Hepatocyte (in vitro differentiated cells): ENCODE measurements around the gene CYSRT1. TPM values are rescaled to one million over a fixed set of nuclear protein-coding genes. Genes with fewer than 3 reads are reported as not detected.
A peak's percentile ranks its signal among the peaks of the same experiment; 100 is the strongest.

ENCODE experiments used
- DNase-seq: peaks from one replicate; pipeline ENCODE4 v3.0.0-alpha.2; 2016; ENCODE audit warnings: low spot score
- H2AFZ ChIP-seq: fragments of 200-600 bp; sonication (generic); 2 replicates; pipeline ENCODE4 v1.6.0; 2016; ENCODE audit warnings: antibody characterized with exemption, mild to moderate bottlenecking
- H3K27ac ChIP-seq: fragments of 200-600 bp; sonication (generic); 2 replicates; pipeline ENCODE4 v1.5.1; 2016; ENCODE audit warnings: mild to moderate bottlenecking
- H3K27me3 ChIP-seq: fragments of 200-600 bp; sonication (generic); 2 replicates; pipeline ENCODE4 v1.6.1; 2016
- H3K36me3 ChIP-seq: fragments of 200-600 bp; sonication (generic); replicated peaks from 2 replicates; pipeline ENCODE4 v1.5.1; 2016; ENCODE audit warnings: low read depth; ENCODE audit not compliant: insufficient read depth
- H3K4me1 ChIP-seq: fragments of 200-600 bp; sonication (generic); 2 replicates; pipeline ENCODE4 v1.5.1; 2016; ENCODE audit warnings: mild to moderate bottlenecking, moderate library complexity; ENCODE audit not compliant: insufficient read depth
- H3K4me2 ChIP-seq: fragments of 200-600 bp; sonication (generic); 2 replicates; pipeline ENCODE4 v1.6.0; 2016
- H3K4me3 ChIP-seq: fragments of 200-600 bp; sonication (generic); 2 replicates; pipeline ENCODE4 v1.5.1; 2016; ENCODE audit warnings: mild to moderate bottlenecking
- H3K79me2 ChIP-seq: fragments of 200-600 bp; sonication (generic); 2 replicates; pipeline ENCODE4 v1.6.0; 2017; ENCODE audit warnings: mild to moderate bottlenecking
- H3K9me2 ChIP-seq: fragments of 200-600 bp; sonication (generic); replicated peaks from 2 replicates; pipeline ENCODE4 v1.6.0; 2017; ENCODE audit warnings: mild to moderate bottlenecking; ENCODE audit not compliant: insufficient read depth
- H3K9me3 ChIP-seq: fragments of 200-600 bp; sonication (generic); 2 replicates; pipeline ENCODE4 v1.5.1; 2016; ENCODE audit warnings: low read depth, mild to moderate bottlenecking
- H4K20me1 ChIP-seq: fragments of 200-600 bp; sonication (generic); 2 replicates; pipeline ENCODE4 v1.6.0; 2016; ENCODE audit warnings: mild to moderate bottlenecking; ENCODE audit not compliant: insufficient read depth, poor library complexity, severe bottlenecking
- CTCF ChIP-seq: fragments of 200-600 bp; sonication (generic); IDR thresholded peaks from 2 replicates; pipeline ENCODE4 v1.5.1; 2016; ENCODE audit warnings: antibody characterized with exemption, mild to moderate bottlenecking; ENCODE audit not compliant: poor library complexity
- EZH2 ChIP-seq: fragments of 200-600 bp; sonication (generic); IDR thresholded peaks from 2 replicates; pipeline ENCODE4 v1.6.1; 2016; ENCODE audit warnings: antibody characterized with exemption, mild to moderate bottlenecking, borderline replicate concordance
- EZH2phosphoT487 ChIP-seq: fragments of 200-600 bp; sonication (generic); IDR thresholded peaks from one replicate; pipeline ENCODE4 v1.6.1; 2018; ENCODE audit warnings: antibody characterized with exemption, mild to moderate bottlenecking, low read depth, moderate library complexity; ENCODE audit not compliant: unreplicated experiment, severe bottlenecking
- WGBS: methylation state at CpG from one replicate; pipeline ENCODE4 v1.1.6; 2016; ENCODE audit warnings: low lambda C conversion rate; ENCODE audit errors: missing lambda C conversion rate; 5-methylcytosine and 5-hydroxymethylcytosine counted together
- polyA plus RNA-seq: library from polyadenylated mRNA; unstranded; fragments of >200 nt; fragmentation: Nextera tagmentation; extraction: Ambion mirVana; gene quantifications from 2 replicates; pipeline ENCODE4 v1.2.1, GENCODE V29; 2016
- total RNA-seq: library from RNA; depleted of rRNA; stranded (reverse); fragments of >200 nt; gene quantifications from 2 replicates; pipeline ENCODE4 v1.2.3, GENCODE V29; 2014

The CYSRT1 gene
- total and polyA plus RNA-seq, 2 experiments from 2014 or later: 1.4 to 2.1 TPM

DNA sequence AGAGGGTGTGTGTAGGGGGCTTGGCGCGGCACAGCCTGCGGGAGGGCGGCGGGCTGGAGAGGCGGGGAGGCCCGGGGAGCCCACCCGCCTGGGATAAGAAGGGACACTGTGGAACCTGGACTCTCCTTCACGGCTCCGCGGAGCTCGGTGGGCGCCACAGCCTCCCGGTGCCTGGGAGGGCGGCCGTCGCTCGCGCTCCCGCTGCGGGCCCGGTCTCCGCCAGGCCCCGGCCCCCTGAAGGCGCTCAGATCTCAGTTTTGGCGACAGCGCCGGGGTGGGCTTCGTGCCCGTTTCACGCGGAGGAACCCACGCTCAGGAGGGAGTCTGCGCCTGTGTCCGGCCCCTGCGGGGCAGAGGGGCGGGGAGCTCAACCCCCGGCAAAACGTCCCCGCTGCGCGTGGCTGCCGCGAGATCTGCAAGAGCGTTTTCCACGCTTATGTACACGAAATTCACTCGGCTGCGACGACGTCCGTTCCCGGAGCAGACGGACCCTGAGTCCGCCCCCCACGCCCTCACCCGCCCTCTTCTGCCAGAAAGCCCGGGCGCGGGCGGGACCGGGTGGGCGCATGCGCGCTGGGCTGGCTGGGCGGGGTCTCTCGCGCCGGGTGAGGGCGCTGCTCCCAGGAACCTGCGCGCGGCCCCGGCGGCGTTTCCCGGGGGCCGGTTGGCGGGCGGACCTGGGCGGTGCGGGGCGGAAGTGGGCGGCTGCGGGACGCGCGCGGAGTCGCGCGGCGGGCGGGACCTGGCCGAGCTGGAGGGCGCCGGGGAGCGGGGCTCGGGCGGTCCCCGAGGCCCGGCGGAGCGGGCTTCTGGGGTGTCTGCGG is 29.9 kb downstream of the CYSRT1 start, which contains the start of gene NELFB:
Gene NELFB, plus strand, starts transcription at position 704 of the 824 bp plus-strand sequence.
- H3K27me3 ChIP-seq: no peaks in the 10 kb centered on the region
- peaks cover 15% of the 10 kb centered on the region for H3K4me1 ChIP-seq
- H3K36me3 ChIP-seq: no peaks in the 10 kb centered on the region
- no peaks in the 10 kb centered on the region for H3K9me2 ChIP-seq
- H3K79me2 ChIP-seq: peaks cover 20% of the 10 kb centered on the region
- no peak for TF ChIP-seq EZH2phosphoT487
- TF ChIP-seq CTCF: no peak
- TF ChIP-seq EZH2: no peak
- H4K20me1 ChIP-seq: peaks cover 7% of the 10 kb centered on the region
- H3K4me2 ChIP-seq: peak within 1 kb of the TSS; percentile 98
- peak within 1 kb of the TSS; percentile 80 for H3K4me3 ChIP-seq
- WGBS: 0% methylated on average over 18 of the region's 105 CpGs
- peak within 1 kb of the TSS; percentile 78 for H2AFZ ChIP-seq
- peak within 1 kb of the TSS; percentile 52 for H3K27ac ChIP-seq
- peak; percentile 95 for DNase-seq
- no peaks in the 10 kb centered on the region for H3K9me3 ChIP-seq

GRCh38 chr9:137255448-137256114 is 30.6 kb downstream of the CYSRT1 start:
- 7% methylated on average over 23 of the region's 51 CpGs for WGBS
- Histone ChIP-seq H3K79me2 (peaks cover 20% of the 10 kb centered on the region), H3K9me3 (no peaks in the 10 kb centered on the region), H3K4me2 (peak overlapping the region; percentile 98), H4K20me1 (peaks cover 7% of the 10 kb centered on the region), H3K27me3 (no peaks in the 10 kb centered on the region), H2AFZ (peak overlapping the region; percentile 78), H3K36me3 (no peaks in the 10 kb centered on the region), H3K4me3 (peak overlapping the region; percentile 80), H3K4me1 (peaks cover 15% of the 10 kb centered on the region), H3K9me2 (no peaks in the 10 kb centered on the region), H3K27ac (peak overlapping the region; percentile 52)
- DNase-seq: peak; percentile 77
- TF ChIP-seq EZH2: no peak
- no peak for TF ChIP-seq CTCF
- TF ChIP-seq EZH2phosphoT487: no peak

DNA sequence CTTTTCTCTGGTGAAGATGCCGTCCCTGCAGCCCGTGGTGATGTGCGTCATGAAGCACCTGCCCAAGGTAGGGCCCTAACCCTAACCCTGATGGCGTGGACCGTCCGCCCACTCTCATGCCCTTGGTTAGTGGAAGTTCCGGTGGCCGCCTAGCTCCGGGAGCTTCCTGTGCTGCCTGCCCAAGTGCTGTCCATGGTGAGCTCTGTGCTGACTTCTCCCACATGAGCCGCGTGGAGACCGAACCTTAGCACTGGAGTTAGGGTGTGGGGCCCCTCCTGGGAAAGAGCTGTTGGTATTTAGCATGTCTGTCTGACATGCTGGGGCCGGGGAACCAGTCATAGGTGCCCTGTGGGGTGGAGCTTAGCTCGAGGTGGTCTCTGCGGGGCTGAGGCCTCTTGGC is 31.4 kb downstream of the CYSRT1 start:
- no peak for DNase-seq
- H2AFZ ChIP-seq: no peak overlapping the region
- H3K27ac ChIP-seq: no peak overlapping the region
- WGBS: 92% methylated on average over 15 of the region's 15 CpGs
- H3K4me2 ChIP-seq: peak overlapping the region; percentile 98
- TF ChIP-seq EZH2: no peak
- TF ChIP-seq CTCF: no peak
- no peak for TF ChIP-seq EZH2phosphoT487
- no peaks in the 10 kb centered on the region for H3K9me3 ChIP-seq
- no peaks in the 10 kb centered on the region for H3K36me3 ChIP-seq
- peaks cover 7% of the 10 kb centered on the region for H4K20me1 ChIP-seq
- H3K27me3 ChIP-seq: no peaks in the 10 kb centered on the region
- H3K4me1 ChIP-seq: peaks cover 15% of the 10 kb centered on the region
- H3K4me3 ChIP-seq: no peak overlapping the region
- no peaks in the 10 kb centered on the region for H3K9me2 ChIP-seq
- H3K79me2 ChIP-seq: peaks cover 20% of the 10 kb centered on the region
